ENCODE results near the gene SYTL3.

SYTL3 gene

DNA sequence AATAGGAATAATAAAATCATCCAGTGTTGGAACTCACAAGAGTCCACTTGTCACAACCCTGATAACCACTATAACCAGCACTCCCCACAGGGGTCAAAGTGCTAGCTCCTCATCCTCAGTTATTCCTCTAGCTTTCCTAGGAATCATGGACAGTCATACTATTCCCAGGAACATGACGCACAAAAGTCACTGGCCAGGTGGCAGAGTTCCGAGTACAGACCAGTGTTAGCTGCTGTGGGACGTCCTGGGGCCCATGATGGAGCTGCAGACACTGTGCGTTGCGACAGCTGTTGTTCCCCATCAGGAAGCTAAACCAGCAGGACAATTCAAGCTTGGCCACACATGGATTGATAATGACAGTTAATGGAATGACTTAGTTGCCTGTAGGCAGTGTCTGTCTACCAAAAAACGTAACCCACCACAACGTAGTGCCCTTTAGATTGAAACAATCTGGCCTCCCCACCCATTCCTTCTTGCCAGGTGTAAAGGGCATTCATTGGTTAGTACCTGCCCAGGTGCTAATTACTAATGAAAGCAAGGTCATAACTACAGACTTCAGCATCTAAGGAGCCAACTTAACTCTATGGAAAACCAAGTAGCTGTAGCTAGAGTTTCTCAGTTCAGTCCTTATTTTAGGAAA, 151.9 kb downstream of the SYTL3 start:
- no peak for DNase-seq

GRCh38 chr6:158803733-158804143, 153.9 kb downstream of the SYTL3 start:
- no peak for DNase-seq

DNA sequence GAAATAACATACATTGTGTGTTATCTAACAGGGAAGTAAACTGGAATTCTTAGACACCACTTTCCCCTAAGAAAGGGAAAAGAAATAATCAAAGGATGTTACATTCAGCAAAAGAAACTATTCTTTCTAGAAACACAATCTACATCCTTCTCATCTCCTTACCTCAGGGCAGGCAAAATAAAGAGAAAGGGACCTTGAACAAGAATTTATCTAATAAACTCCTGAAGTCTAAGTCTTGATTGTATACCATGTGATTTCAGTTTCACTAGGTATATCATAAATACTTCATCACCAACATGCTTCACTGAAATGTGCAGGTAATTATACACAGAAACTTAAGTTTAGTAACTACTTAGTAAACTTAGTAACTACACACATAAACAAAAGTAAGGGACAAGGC, 154.4 kb downstream of the SYTL3 start:
- DNase-seq: no peak

DNA sequence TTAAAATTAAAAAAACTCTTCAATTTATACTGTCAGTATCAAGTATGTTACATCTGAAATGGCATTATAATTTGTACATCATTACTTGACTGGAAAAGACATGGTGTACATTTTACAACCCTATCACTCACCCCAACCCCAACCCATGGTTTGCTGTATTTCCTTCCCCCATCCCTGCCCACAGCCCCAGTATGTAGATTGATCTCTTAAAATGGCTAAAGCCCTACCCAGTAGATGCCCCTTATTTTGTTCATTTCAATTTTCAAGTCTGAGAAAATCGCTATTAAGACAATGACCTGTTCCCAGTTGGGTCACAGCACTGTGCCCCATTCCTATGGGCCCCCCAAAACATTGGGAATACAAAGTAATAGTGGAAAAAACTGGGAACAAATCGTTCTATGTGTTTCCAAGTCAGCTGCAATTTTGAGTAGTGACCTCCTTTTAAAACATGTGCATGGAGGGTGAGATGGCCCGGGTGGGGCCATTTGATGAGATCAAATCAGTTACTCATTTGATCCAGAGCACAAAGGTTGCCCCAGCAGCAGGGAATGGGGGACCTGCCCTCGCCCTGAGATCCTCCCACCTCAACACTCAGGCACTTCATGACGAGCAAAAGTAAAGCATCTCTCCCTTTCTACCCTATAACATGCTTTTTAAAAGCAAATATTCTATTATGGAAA, 156.0 kb downstream of the SYTL3 start:
- no peak for DNase-seq

GRCh38 chr6:158807515-158808441, 157.9 kb downstream of the SYTL3 start:
- DNase-seq: no peak

DNA sequence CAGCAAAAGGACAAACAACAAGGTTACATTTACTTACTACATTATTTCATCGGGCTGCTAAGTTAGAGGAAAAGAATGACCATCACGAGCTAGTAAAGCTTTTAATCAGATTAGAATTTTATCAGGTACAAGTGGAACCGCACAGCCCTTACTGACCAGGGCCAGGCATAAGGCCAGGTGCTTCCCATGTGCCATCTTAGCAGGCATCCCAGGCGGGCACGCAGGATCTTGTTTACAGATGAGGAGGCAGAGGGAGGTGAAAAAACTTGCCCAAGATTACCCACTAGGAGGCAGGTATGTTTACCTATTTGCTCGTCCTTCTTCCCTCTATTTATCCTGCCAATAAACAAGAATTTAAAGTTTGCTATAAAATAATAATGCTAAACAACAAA, 158.6 kb downstream of the SYTL3 start:
- no peak for DNase-seq

DNA sequence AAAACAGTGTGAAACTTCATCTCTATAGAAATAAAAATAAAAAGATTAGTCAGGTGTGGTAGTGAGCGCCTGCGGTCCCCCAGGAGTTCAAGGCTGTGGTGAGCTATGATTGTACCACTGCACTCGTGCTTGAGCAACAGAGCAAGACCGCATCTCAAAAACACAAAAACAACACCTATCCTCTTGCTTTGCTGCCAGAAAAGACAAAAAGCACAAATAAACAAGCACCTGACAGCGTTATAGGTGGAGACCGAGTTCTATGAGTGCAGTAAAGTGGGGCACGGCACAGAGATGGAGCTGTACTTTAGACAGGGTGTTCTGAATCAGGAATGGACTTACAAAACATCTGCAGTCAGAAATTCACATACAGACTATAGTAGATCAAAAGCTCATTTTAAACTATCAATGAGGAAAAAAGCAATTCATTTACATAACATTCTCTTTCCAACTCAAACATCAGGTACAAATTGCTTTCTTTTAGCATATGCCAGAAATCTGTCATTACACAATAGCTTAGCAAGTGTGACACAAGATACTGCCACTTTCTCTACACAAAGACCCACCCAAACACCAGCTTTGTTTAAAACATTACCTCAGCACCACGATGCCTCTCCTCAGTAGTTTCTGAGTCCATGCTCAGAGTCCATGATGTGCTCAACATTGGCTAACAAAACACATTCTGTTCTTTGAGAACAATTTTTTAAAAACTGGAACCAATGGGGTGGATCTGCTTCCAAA, 159.3 kb downstream of the SYTL3 start:
- no peak for DNase-seq

- DNase-seq: no peak
These were observed 160.6 kb downstream of the SYTL3 start for GRCh38 chr6:158810155-158811095.

- no peak for DNase-seq
These were observed 162.8 kb downstream of the SYTL3 start for GRCh38 chr6:158812611-158813010.

DNA sequence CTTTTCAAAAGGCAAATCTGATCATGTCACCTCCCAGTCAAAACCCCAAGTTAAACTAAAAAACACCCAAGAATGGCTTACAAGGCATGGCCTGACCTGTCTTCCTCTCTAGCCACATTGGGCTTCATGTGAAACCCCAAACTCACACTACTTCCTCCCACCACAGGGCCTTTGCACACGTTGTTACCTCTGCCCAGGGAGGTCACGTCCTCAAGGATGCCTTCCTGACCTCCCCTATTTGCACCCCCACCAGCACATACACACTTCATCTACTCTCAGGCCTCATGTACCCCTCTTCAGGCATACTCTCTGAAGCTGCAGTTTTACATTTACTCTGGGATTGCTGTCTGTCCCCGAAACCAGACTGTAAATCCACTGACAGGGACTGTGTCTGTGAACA, 163.2 kb downstream of the SYTL3 start:
- DNase-seq: no peak

Data from SHP77 treated with DMSO at 0.1 percent for 48 hours (cell line).